GM19395 (cell line): Measurements from ENCODE around the gene ARHGEF10L.

Source experiments
- ATAC-seq: cut with Tn5 transposase; IDR thresholded peaks from one replicate; pipeline ENCODE4 v1.9.1; 2021; ENCODE audit warnings: mild to moderate bottlenecking, moderate library complexity; ENCODE audit not compliant: unreplicated experiment

Gene ARHGEF10L

DNA sequence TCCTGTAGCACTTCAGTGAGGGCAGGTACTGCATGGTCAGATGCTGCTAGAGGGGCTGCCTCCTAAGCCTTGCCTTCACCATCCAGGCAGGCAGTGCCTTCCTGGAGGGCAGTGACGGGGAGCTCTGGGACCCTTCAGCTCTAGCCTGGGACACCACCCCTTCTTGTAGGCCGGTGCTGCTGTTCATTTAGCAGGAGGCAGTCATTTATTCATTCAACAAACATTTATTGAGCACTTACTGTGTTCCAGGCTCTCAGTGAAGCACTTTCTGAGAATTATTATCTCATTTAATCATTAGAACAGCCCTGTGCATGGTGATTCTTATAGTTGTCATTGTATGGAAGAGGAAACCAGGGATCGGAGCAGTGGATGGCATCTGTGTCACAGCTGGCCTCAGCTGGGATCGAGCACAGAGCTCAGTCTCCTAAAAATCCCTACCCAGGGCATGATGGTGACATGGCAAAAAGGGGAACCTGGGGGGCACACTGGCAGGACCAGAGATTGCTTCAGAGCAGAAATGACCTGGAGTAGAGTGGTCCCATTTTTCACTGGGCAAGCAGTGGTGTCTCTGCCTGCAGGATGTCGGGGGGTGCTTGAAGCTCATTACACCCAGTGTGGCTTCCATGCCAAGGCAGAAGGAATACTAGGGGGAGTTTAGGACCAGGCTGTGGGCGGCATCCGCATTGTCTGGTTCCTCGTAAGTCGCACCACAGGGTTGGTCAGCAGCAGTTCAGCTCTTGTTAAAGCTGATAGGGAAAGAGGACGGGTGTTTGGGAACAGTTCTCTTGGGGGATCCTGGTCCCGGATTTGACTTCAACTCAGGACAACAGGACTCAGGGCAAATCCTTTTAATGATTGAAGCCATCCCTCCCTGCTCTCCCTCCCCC, 28.8 kb downstream of the ARHGEF10L start:
- no peak for ATAC-seq

DNA sequence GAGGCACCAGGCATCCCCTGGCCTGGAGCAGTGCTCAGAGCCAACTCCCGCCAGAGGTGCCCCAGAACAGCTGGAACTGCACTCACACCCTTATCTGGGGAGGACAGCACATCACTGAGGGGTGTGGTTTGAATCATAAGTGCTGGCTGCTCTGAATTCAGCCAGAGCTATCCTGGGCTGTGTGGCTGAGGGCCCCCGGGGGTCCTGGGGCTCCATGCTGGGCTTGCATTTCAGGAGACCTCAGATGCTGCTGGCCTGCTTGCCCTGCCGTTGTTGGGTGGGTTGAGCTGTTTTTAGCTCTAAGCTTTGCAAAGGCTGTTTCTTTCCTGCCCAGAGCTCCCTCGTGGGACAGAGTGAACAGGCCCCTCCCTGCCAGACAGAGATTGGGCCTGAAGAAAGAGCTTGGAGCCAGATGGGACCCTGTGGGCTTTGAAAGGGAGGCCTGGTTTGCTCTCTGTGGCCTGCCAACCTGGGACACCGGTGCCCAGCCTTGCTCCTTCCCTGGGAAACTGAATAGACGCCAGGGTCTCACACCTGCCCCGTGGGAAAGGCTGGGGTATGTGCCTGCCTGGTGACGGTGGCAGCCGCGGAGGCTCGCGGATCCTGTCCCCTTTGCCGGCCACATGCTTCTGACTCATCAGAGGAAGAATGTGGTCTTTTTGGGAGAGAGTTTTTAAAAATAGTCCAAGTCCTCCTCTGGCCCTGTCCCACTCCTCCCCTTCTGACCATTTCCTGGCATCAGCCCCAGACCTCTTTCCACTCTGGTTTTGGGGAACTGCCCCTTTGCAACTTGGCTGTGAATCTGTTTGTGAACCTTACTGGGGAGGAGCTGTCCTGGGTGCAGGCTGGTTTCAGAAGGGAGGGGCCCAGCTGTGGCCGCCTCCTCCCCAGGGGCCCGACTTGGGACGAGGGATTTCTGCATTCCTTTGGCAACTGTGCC, 30.0 kb downstream of the ARHGEF10L start:
- ATAC-seq, result no peak

DNA sequence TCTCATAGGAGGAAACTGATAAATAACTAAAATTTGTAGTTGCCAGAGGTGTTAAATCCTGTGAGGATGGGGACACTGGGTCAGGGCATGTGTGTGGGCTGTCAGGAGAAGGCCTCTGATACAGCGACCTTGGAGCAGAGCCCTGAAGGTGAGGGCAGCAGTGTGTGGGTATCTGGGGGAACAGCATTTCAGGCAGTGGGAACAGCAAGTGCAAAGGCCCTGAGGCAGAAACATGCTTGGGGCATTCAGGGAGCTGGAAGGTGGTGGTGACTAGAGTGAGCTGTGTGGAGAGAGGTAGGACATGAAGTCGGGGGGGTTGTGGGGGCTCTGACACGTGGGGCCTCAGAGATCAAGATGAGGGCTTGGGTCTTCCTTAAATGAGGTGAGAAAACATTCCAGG, 30.7 kb downstream of the ARHGEF10L start:
- no peak for ATAC-seq

DNA sequence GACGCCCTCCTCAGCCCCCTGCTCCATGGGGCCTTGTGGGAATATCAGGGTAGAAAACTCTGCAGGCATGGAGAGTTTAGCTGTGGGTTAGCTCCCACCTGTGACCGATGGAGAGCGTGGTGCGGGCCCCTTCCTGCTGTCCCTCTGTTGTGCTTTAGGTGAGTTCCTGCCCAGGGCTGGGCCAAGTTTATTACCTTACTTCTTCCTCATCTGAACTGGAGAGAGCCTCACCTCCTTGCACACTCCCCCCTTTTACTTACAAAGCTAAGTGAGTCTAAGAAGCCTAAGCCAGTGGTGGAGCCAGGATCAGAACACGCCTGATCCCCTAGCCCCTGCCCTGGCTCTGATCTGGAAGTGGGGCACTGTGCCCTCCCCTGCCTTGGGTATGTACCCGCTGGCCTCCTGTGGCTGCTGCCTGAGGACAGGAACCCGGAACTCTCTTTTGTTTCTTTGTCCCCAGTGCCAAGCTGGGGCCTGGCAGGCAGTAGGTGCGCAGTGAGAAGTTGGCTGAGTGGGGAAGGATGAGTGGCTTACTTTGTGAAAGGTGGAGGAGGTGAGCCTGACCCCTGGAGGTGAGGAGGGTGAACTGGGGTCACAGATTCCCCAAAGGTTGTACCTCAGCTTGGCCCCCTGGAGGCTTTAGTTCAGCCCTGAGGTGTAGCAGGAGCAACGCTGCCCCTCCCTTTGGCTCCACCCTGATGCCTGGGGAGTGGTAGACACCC, 32.9 kb downstream of the ARHGEF10L start:
- ATAC-seq, result no peak

DNA sequence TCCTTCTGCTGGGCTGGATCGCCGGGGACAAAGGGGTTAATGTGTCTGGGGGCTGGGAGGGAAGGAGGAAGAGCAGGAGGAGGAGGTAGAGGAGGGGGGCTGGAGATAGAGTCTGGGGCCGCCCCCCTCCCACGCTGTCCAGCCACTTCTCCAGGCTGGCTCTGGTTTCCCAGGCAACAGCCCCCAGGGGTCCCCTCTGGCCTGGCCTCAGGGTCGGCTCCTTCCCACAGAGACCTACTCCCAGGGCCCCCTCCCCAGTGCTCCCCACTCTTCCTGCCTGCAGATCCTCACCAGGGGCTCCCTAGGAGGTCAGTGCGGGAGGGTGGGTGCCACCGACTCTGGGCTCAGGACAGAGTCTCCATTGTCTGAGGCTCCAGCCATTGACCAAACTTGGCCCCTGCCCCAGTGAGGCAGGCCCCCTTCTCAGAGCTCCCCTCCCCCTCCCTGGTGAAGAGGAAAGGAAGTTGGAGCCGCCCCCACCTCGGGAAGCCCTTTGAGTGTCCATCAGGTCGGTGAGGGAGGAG, 34.1 kb downstream of the ARHGEF10L start:
- ATAC-seq, result no peak

DNA sequence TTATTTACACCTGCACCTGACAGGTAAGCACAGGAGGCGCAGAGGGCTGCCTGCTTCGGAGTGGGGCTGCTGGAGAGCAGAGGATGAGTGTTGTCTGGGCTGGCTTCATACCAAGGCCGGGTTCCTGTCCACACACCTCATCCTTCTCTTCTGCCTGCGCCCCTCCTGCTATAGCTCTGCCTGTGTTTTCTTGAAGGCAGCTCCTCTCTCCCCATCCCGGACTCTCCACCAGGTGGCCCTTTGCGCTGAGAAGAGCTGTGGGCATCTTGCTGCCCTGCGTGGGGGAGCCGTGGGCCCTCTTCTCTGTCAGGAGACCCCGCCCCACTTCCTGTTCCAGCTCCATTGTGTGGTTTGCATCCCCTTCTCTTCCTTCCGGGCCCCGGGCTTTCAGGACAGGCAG, 35.0 kb downstream of the ARHGEF10L start:
- ATAC-seq, result no peak

DNA sequence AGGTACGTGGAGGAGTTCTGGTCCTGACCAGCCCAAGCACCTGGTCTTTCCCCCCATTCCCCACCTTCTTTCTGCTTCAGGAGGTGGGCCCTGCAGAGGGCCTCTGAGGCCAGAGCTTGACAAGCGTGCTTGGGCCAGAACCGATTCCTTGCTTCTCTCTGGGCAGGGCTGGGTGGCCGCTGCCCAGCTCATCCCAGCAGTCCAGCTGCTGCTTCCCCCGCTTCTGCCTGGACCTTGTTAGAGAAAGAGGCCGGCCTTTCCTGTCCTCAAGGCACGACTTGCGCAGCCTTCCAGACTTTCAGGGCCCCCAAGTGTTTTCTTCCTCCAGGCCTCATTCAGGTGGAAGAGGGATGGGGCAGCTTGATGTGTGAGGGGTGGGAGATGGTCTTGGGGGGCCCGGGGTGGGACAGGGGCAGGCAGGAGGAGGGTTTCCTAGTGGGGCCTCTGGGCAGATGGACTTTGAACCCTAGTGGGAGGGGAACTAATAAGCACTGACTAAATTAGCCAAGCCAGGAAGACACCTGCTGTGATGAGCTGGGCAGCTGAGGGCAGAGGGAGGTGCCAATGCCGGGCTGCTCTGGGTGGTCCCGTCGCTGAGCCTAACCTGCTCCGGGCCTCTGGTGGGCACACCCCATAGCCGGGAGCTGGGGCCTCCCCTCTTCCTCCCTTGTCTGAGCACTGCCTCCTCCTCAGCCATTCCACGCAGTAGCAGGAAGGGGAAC, 36.5 kb downstream of the ARHGEF10L start:
- ATAC-seq, result no peak

DNA sequence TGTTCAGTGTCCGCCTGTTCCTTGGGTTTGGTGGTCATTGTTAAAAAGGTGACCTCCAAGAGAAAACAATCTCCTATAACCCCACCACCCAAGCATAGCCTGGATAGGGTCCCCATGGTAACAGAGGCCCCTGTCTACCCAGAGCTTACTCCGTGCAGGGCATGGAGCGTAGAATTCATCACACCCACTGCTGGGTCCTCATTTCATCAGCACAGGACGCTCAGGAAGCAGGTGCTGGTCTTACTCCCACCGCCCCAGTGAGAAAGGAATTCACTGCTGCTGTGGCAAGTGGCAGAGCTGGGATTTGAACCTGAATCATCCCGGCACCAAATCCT, 37.0 kb downstream of the ARHGEF10L start:
- ATAC-seq, result no peak

DNA sequence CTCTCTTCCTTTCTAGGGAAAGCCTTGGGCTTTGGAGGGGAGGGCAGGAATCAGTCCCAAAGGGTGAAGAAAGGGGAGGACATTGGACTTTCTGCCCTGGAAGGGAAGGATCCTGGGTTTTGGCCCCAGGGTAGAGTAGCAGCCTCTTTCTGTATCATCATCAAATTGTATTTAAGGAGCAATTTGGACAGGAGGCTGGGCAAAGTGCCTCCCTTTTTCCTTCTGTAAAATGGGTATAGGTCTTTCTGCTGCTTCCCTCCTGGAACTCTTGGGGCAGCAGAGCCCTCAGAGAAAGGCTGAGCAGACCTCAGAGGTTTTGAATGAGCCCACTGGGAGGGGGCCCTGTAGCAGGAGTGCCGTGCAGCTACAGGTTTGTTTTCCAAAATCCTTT, 38.4 kb downstream of the ARHGEF10L start:
- ATAC-seq, result no peak

DNA sequence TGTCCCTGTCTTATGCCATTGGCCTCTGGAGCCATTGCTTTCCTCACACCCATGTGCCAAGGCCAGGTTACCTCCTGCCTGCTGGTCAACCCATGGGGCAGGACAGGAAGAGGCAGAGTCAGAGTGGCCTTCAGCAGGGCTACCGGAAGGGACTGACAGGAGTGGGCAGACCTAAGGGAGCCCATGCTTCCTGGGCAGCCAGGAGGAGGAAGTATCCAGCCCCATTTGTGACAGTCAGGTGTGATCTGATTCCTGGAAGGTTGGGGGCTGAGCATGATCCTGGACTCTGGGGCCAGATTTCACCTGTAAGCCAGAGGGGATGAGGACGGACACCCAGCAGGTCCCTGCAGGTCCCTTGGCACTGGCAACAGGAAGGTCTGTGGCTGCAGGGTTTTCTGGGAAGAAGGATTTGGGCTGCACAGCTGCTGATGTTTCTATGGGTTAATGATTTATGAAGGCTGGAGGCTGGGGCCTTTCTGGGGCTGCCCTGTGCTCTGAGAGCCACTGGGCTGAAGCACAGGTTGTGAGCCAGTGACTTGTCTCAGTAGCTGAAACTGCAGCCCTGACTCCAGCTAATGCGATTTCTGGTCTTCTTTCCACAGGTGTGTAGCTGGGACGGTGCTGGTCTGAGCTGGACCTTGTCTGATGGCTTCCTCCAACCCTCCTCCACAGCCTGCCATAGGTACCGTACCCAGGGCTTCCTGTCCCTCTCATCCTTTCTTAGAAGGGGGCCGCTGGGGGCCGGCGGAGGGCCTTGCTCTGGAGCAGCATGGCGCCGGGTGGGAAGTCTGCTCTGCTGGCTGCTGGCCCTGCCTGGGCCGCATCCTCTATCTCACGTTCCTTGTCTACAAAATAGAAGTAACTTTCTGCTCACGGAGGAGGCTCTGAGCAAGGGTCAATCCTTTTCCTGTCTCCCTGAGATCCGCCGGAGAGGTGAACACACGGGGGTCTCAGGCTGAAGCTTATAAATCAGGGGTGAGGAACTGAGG, 40.7 kb downstream of the ARHGEF10L start:
- ATAC-seq, result no peak

DNA sequence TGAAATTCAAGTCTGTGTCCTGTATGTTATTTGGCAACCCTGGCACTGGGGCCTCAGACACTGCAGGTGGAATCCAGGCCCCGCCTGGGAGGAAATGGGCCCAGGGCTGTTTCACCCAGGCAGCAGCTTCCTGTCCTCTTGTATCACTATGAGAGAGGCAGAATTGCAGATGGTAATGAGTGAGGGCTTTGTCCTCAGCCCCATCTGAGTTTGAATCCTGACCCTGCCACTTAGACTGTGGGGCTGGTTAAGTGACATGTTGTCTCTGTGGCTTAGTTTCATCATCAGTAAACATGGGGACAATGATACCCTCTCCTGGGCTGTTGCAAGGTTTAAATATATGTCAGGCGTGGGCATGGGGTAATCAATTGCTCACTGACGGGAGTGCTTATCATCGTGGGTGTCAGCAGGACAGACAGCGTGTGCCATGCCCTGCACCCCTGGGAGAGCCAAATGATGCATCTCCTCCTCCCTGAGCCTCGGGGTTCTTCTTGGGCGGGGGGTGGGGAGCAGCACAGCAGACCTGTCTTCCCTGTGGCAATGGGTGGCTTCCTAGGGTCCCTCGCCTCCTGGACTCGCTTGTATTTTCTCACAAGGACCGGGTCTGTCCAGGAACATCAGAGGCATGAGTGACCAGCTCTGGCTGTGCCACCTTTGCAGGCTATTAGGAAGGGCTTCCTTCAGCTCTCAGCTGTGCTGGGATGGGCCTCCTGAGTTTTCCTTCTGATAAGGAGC, 42.1 kb downstream of the ARHGEF10L start:
- no peak for ATAC-seq

DNA sequence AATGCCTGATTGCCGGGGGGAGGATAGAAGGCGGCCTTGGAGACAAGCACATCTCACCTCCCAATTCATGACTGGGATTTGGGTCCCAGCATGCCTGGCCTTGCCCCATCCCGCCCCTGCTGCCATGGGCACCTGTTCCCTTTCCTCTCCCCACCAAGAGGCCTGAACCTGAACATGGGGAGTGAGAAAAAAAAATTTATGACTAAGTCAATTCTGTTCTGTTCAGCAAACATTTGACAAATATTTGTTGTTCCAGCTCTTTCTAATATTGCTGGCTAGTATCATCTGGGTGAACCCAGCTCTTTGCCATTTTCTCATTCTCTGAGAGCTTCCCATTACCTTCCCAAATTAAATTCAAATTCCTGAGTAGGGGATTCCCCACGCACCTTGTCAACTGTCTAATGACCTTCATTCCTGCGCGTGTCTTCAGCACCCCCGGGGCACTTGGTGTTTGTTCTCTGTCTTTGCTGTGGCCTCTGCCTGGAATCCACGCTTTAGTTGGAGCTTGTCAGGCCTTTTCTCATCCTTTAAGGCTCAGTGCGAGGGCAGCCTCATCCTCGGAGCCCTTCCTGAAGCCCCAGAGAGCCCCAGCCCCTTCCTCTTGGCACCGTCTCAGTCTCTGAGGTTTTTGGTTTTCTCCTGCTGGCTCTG, 42.8 kb downstream of the ARHGEF10L start:
- no peak for ATAC-seq

DNA sequence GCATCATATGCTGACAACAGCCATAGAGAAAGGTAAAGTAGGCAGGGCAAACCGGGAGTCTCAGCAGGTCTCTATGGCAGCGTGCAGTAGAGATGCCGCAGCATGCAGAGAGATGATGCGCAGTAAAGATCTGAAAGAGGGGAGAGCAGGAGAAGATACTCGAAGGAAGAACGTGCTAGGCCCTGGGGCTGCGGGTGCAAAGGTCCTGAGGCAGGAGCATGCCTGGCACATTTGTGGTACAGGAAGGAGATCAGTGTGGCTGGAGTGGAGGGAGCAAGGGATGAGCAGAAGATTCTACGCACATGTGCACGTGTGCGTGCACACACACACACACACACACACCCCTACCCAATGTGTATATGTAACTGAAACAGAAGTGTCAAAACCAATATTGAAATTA, 45.0 kb downstream of the ARHGEF10L start:
- ATAC-seq, result no peak

DNA sequence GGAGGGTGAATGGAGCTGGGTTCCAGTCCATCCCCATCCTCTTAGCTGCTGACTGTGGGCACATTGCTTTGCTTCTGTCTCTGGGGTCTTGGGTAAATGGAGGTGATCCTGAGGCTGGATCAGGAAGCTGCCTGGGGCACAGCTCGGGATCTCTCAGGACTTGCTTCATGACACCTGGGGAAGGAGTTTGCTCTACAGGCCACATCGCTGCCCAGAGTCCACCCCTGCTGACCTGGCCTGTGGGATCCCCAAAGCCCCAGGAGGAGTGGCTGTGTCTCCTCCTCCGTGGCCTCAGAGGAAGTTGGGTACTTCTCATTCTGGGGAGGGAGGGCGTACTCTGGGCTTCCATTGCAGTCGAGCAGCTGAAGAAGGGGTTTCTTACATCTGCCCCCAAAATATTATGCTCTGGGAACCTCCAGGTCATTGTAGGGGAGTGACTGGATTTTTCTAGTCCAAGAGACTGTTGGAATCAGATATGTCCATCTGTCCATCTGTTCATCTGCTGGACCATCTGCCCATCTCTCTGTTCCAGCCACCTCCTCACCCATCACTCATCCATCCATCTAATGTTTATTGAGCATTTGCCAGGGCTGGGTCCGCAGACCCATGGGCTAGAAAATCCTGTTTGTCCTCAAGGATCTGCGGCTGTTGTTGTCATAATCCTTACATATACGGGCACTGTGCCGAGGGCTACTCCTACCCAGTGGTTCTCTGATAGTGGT, 45.9 kb downstream of the ARHGEF10L start:
- no peak for ATAC-seq

DNA sequence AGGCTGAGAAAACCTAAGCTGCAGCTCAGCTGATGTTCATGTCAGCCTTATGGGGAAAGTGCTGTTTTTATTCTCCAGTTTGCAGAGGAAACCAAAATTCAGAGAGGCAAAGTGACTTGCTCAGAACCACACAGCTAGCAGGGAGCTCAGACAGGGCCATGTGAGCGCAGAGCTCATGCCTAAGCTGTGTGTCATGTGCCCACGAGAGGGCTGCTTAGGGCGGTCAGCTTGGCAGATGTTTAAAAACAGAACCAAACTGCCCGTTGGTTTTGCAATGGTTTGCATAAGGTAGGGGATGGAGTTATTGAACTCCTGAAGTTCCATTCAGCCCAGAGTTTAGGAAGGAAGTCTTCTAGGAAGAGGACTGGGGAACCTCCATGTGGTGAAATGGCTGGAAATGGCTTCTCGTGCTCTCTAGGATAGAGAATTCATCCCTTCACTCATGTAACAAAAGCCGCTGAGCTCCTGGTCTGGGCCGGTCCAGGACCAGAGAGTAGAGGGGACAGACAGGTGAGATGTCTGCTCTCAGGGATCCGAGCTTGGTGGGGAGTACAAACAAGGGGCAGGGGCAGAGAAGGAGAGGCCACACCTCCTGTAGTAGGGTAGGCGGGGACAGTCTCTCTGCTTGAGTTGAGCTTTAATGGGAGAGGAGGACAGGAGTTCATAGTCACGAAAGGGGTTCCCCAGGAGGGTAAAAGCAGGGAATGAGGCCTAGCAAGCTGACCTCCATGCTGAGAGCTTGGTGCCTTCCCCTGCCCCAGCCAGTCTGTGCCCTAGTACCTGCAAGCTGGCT, 46.9 kb downstream of the ARHGEF10L start:
- no peak for ATAC-seq

DNA sequence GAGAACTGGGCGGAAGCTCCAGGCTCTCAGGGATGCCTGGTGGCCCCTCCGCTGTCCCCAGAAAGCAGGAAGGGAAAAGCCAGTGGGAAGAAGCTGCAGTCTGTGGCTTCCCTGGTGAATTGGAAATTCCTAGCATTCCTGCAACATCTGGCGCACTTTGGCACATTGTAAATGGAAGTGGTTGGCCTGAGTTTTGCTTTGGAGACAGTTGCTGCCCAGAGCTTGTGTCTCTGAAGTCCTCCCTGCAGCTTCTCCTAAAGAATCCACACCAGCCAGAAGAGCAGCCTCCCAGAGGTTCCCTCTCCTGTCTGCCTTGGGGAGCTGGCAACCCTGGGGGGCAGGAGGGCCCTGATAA, 48.2 kb downstream of the ARHGEF10L start:
- no peak for ATAC-seq
